Uterus (tissue), 4 donors: Measurements from ENCODE around the gene FZD4. TPM values are rescaled to one million over a fixed set of nuclear protein-coding genes. Genes with fewer than 3 reads are reported as not detected.

Experiments used
- DNase-seq, 2 donors: peaks; one replicate each; pipeline ENCODE4 v3.0.0-alpha.2; 2019 to 2020
- H3K27ac ChIP-seq, 2 donors: fragments of 200-600 bp; sonication (generic); 1 replicate in 1 of 2; 2 replicates in 1 of 2; pipeline ENCODE4 v1.5.1; 2016 to 2018
- H3K27me3 ChIP-seq, 2 donors: fragments of 200-600 bp; sonication (generic); one replicate each; pipeline ENCODE4 v1.5.1; 2018 to 2019; ENCODE audit warnings: control low read depth in 1 of 2
- H3K36me3 ChIP-seq, 2 donors: fragments of 200-600 bp; sonication (generic); one replicate each; pipeline ENCODE4 v1.5.1; 2019; ENCODE audit warnings: control low read depth in 1 of 2
- H3K4me1 ChIP-seq, 2 donors: fragments of 200-600 bp; sonication (generic); one replicate each; pipeline ENCODE4 v1.5.1; 2018 to 2019; ENCODE audit warnings: control low read depth in 1 of 2
- H3K4me3 ChIP-seq, 2 donors: fragments of 200-600 bp; sonication (generic); 1 replicate in 1 of 2; 2 replicates in 1 of 2; pipeline ENCODE4 v1.5.1; 2018 to 2019; ENCODE audit warnings: mild to moderate bottlenecking in 1 of 2
- H3K9me3 ChIP-seq, 2 donors: fragments of 200-600 bp; sonication (generic); one replicate each; pipeline ENCODE4 v1.5.1; 2019; ENCODE audit warnings: control low read depth in 1 of 2
- CTCF ChIP-seq, 4 experiments: fragments of 200-600 bp in 2 of 4; fragments of 450-650 bp in 2 of 4; sonication (generic) in 2 of 4; IDR thresholded peaks; one replicate each; pipeline ENCODE4 v1.5.1; 2016 to 2019; ENCODE audit warnings: antibody characterized with exemption in 4 of 4, mild to moderate bottlenecking in 2 of 4, moderate library complexity in 1 of 4
- POLR2A ChIP-seq, 2 donors: fragments of 450-650 bp; IDR thresholded peaks; one replicate each; pipeline ENCODE4 v1.6.1; 2016; ENCODE audit warnings: antibody characterized with exemption in 2 of 2, mild to moderate bottlenecking in 1 of 2, moderate library complexity in 1 of 2
- intact Hi-C: fragments of 100-400 bp; cut with DNase I; formaldehyde crosslinking; loops from one replicate; pipeline ENCODE4 v1.15.1; 2023; ENCODE audit warnings: low total_unique reads
- total RNA-seq, 4 donors: library from RNA; depleted of rRNA in 3 of 4; stranded (reverse); fragments of >200 nt in 3 of 4; gene quantifications; one replicate each; pipeline versions ENCODE4 v1.1.0 to v1.2.4, GENCODE V29; 2014 to 2023
- donor health status: DM: yes; HTN: yes; CAD: no.

Gene FZD4
- total RNA-seq, 4 donors from 2014 or later: 47.4 to 77.6 (median 49.4) TPM

GRCh38 chr11:86896441-86896841, 58.8 kb downstream of the FZD4 start:
- no peaks in the 10 kb centered on the region for H3K27me3 ChIP-seq
- intact Hi-C loops: no loop called here

More at GRCh38 chr11:86896441-86896841, 58.8 kb downstream of the FZD4 start:
- H3K4me3 ChIP-seq: no peak overlapping the region
- no peak for TF ChIP-seq POLR2A (IDR thresholded peaks at IDR 0.05)
- TF ChIP-seq CTCF (IDR thresholded peaks at IDR 0.05): no peak
- H3K36me3 ChIP-seq: no peaks in the 10 kb centered on the region
- H3K9me3 ChIP-seq: no peaks in the 10 kb centered on the region
- no peak overlapping the region for H3K27ac ChIP-seq
- H3K4me1 ChIP-seq: no peaks in the 10 kb centered on the region
- DNase-seq: no peak

Other genes with a start within 250 kb of the FZD4 start
- gene PRSS23, start 154.9 kb downstream of the FZD4 start, total RNA-seq: 100 to 1,000 TPM in 2 of 4 donors, 10 to 100 TPM in 2; 28.8 to 126 (median 106) TPM
- gene TMEM135, start 82.5 kb upstream of the FZD4 start, total RNA-seq: 10 to 100 TPM; 19.0 to 38.5 (median 29.5) TPM